ENCODE data around the gene C1orf122.

C1orf122 gene

DNA sequence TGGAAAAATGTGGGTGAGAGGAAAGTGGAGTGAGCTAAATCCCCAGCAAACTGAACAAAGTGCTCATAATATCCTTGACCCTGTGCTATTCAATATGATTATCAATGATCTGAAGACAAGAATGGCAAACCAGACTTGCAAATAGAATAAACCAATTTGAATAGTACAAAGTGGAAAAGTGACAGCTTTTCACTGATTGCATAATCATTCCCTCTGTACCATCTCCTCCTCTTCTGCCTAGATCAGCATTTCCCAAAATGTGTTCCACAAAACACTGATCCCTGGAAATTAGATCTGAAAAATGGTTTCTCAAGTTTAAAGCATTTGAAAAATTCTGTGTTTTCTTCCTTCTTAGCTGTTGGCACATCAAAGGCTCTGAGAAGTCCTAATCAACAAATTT lies 43.7 kb downstream of the C1orf122 start:
- H3K4me3 ChIP-seq (replicated peaks; ENCODE audit: low read depth, low read length): no peak overlapping the region
- DNase-seq (ENCODE audit: extremely low read depth, low read depth): no peak
- TF ChIP-seq, protein P1, sequence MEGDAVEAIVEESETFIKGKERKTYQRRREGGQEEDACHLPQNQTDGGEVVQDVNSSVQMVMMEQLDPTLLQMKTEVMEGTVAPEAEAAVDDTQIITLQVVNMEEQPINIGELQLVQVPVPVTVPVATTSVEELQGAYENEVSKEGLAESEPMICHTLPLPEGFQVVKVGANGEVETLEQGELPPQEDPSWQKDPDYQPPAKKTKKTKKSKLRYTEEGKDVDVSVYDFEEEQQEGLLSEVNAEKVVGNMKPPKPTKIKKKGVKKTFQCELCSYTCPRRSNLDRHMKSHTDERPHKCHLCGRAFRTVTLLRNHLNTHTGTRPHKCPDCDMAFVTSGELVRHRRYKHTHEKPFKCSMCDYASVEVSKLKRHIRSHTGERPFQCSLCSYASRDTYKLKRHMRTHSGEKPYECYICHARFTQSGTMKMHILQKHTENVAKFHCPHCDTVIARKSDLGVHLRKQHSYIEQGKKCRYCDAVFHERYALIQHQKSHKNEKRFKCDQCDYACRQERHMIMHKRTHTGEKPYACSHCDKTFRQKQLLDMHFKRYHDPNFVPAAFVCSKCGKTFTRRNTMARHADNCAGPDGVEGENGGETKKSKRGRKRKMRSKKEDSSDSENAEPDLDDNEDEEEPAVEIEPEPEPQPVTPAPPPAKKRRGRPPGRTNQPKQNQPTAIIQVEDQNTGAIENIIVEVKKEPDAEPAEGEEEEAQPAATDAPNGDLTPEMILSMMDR (IDR thresholded peaks at IDR 0.05; ENCODE audit: low read depth, low read length, missing control alignments): no peak

DNA sequence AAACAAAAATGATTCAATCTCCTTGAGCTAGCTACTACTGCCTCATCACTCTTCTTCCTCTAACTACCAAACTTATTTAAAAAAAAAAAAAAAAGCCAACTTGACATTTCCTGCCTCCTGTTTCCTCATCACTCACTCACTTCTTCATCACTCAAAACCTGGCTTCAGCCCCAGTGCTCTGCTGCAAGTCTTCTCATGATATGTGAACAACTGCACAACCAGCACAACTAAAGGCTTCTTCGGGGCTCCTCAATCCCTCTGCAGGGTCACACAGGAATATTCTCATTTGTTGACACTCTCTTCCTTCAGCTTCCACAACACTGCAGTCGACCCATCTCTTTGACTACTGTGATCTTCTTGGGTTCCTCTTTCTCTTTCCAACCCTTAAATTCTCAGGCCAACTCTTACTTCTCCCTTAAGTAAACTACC lies 44.2 kb downstream of the C1orf122 start:
- no peak for DNase-seq (ENCODE audit: extremely low read depth, low read depth)
- TF ChIP-seq, protein P1 (IDR thresholded peaks at IDR 0.05; ENCODE audit: low read depth, low read length, missing control alignments): no peak
- no peak overlapping the region for H3K4me3 ChIP-seq (replicated peaks; ENCODE audit: low read depth, low read length)

DNA sequence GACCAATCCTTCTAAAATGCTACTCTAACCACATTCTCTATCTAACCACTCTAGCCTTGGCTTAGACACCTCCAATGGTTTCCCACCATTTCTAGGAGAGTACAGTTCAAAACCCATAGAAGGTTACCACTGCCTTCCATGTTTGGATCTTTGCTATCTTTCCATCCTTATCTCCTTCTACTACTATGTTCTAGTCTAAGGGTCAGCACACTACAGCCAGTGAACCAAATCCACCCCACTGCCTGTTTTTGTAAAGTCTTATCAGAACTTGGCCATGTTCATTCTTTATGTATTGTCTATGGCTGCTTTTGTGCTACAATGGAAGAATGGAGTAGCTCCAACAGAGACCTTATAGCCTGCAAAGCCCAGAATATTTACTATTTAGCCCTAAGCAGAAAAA lies 45.6 kb downstream of the C1orf122 start:
- no peak for DNase-seq (ENCODE audit: extremely low read depth, low read depth)
- TF ChIP-seq, protein P1 (IDR thresholded peaks at IDR 0.05; ENCODE audit: low read depth, low read length, missing control alignments): no peak
- no peak overlapping the region for H3K4me3 ChIP-seq (replicated peaks; ENCODE audit: low read depth, low read length)

DNA sequence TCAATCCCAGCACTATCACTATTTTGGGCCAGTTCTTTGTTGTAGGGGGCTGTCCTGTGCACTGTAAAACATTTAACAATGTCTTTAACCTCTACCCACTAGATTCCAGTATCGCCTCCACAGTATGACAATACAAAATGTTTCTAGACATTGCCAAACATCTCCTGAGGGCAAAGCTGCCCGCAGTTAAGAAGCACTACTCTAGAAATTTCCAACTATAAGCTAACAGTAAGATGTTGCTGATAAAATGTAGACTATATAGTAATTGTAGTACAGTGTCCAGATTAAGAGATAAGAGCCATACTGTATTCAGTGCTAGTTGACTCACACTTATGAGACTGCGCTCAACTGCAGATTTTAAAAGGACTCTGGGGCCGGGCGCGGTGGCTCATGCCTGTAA lies 46.8 kb downstream of the C1orf122 start:
- DNase-seq (ENCODE audit: extremely low read depth, low read depth): no peak
- TF ChIP-seq, protein P1 (IDR thresholded peaks at IDR 0.05; ENCODE audit: low read depth, low read length, missing control alignments): no peak

More for the DNA sequence above, 46.8 kb downstream of the C1orf122 start:
- H3K4me3 ChIP-seq (replicated peaks; ENCODE audit: low read depth, low read length): no peak overlapping the region

All from HFF-Myc (cell line).